Suprapubic skin (tissue), 4 donors: ENCODE data around the gene CAPN8. TPM values are rescaled to one million over a fixed set of nuclear protein-coding genes. Genes with fewer than 3 reads are reported as not detected.

Source experiments
- DNase-seq, 2 donors: peaks; one replicate each; pipeline ENCODE4 v3.0.0-alpha.2; 2019; ENCODE audit warnings: low spot score in 2 of 2
- H3K27ac ChIP-seq: fragments of 200-600 bp; sonication (generic); one replicate; pipeline ENCODE4 v1.5.1; 2019
- H3K27me3 ChIP-seq: fragments of 200-600 bp; sonication (generic); one replicate; pipeline ENCODE4 v1.5.1; 2019
- H3K36me3 ChIP-seq: fragments of 200-600 bp; sonication (generic); one replicate; pipeline ENCODE4 v1.5.1; 2019
- H3K4me1 ChIP-seq: fragments of 200-600 bp; sonication (generic); one replicate; pipeline ENCODE4 v1.5.1; 2019
- H3K4me3 ChIP-seq: fragments of 200-600 bp; sonication (generic); one replicate; pipeline ENCODE4 v1.5.1; 2019; ENCODE audit warnings: mild to moderate bottlenecking
- H3K9me3 ChIP-seq: fragments of 200-600 bp; sonication (generic); one replicate; pipeline ENCODE4 v1.5.1; 2019
- CTCF ChIP-seq, 2 donors: fragments of 200-600 bp in 1 of 2; fragments of 450-650 bp in 1 of 2; sonication (generic) in 1 of 2; IDR thresholded peaks; one replicate each; pipeline ENCODE4 v1.5.1; 2016 to 2019; ENCODE audit warnings: antibody characterized with exemption in 2 of 2, mild to moderate bottlenecking in 1 of 2, moderate library complexity in 1 of 2
- EP300 ChIP-seq: sonication (generic); formaldehyde crosslinking; IDR thresholded peaks from one replicate; pipeline ENCODE4 v1.6.1; 2017; ENCODE audit warnings: antibody characterized with exemption
- POLR2A ChIP-seq, 2 donors: fragments of 450-650 bp; IDR thresholded peaks; one replicate each; pipeline ENCODE4 v1.6.1; 2017; ENCODE audit warnings: antibody characterized with exemption in 2 of 2, mild to moderate bottlenecking in 2 of 2, moderate library complexity in 2 of 2
- POLR2AphosphoS5 ChIP-seq, 3 donors: sonication (generic); formaldehyde crosslinking; IDR thresholded peaks; one replicate each; pipeline ENCODE4 v1.6.1; 2017; ENCODE audit warnings: antibody characterized with exemption in 3 of 3
- WGBS: methylation state at CpG from one replicate; pipeline ENCODE4 v1.1.5; 2018; 5-methylcytosine and 5-hydroxymethylcytosine counted together
- total RNA-seq, 4 donors: library from RNA; depleted of rRNA; stranded (reverse); fragments of >200 nt; gene quantifications; one replicate each; pipeline ENCODE4 v1.1.0, GENCODE V29; 2016

CAPN8 gene
- total RNA-seq, 4 donors from 2014 or later: 1.5 to 3.9 (median 2.7) TPM

GRCh38 chr1:223664106-223664505, 1.4 kb downstream of the CAPN8 start:
- H3K4me3 ChIP-seq: no peak overlapping the region
- no peaks in the 10 kb centered on the region for H3K27me3 ChIP-seq
- no peak overlapping the region for H3K27ac ChIP-seq
- no peak for TF ChIP-seq EP300
- no peak for DNase-seq
- H3K36me3 ChIP-seq: no peaks in the 10 kb centered on the region
- no peaks in the 10 kb centered on the region for H3K9me3 ChIP-seq
- H3K4me1 ChIP-seq: peaks cover 13% of the 10 kb centered on the region
- WGBS: 73% methylated on average over 5 of the region's 5 CpGs

- TF ChIP-seq POLR2A (IDR thresholded peaks at IDR 0.05) (no peak), EP300 (no peak), CTCF (IDR thresholded peaks at IDR 0.05) (no peak), POLR2AphosphoS5 (IDR thresholded peaks at IDR 0.05) (no peak)
- Histone ChIP-seq H3K36me3 (no peaks in the 10 kb centered on the region), H3K4me3 (no peak overlapping the region), H3K27ac (no peak overlapping the region), H3K27me3 (no peaks in the 10 kb centered on the region), H3K4me1 (peaks cover 13% of the 10 kb centered on the region), H3K9me3 (no peaks in the 10 kb centered on the region)
- 69% methylated on average over 5 of the region's 5 CpGs for WGBS
- no peak for DNase-seq
Observed at GRCh38 chr1:223662943-223663342, 2.6 kb downstream of the CAPN8 start.

GRCh38 chr1:223659711-223660110, 5.8 kb downstream of the CAPN8 start:
- no peaks in the 10 kb centered on the region for H3K9me3 ChIP-seq
- H3K4me1 ChIP-seq: no peaks in the 10 kb centered on the region
- H3K36me3 ChIP-seq: no peaks in the 10 kb centered on the region
- H3K27ac ChIP-seq: no peak overlapping the region
- no peak overlapping the region for H3K4me3 ChIP-seq
- DNase-seq: no peak
- TF ChIP-seq POLR2A (IDR thresholded peaks at IDR 0.05) (no peak), CTCF (IDR thresholded peaks at IDR 0.05) (no peak), POLR2AphosphoS5 (IDR thresholded peaks at IDR 0.05) (no peak), EP300 (no peak)
- WGBS: 94% methylated on average over 4 of the region's 4 CpGs
- no peaks in the 10 kb centered on the region for H3K27me3 ChIP-seq

GRCh38 chr1:223657978-223658377, 7.5 kb downstream of the CAPN8 start:
- TF ChIP-seq EP300: no peak
- no peak for TF ChIP-seq POLR2A (IDR thresholded peaks at IDR 0.05)
- no peak for TF ChIP-seq POLR2AphosphoS5 (IDR thresholded peaks at IDR 0.05)
- no peak for TF ChIP-seq CTCF (IDR thresholded peaks at IDR 0.05)
- 84% methylated on average over 1 of the region's 1 CpG for WGBS
- Histone ChIP-seq H3K4me3 (no peak overlapping the region), H3K27ac (no peak overlapping the region), H3K36me3 (no peaks in the 10 kb centered on the region), H3K4me1 (peaks cover 4% of the 10 kb centered on the region), H3K9me3 (no peaks in the 10 kb centered on the region), H3K27me3 (no peaks in the 10 kb centered on the region)
- no peak for DNase-seq

- H3K4me1 ChIP-seq: peaks cover 24% of the 10 kb centered on the region
Observed at GRCh38 chr1:223654083-223654482, 11.4 kb downstream of the CAPN8 start.

More at GRCh38 chr1:223654083-223654482, 11.4 kb downstream of the CAPN8 start:
- Histone ChIP-seq H3K9me3 (no peaks in the 10 kb centered on the region), H3K27me3 (no peaks in the 10 kb centered on the region), H3K4me3 (no peak overlapping the region), H3K27ac (no peak overlapping the region), H3K36me3 (no peaks in the 10 kb centered on the region)
- TF ChIP-seq POLR2A (IDR thresholded peaks at IDR 0.05): no peak
- TF ChIP-seq CTCF (IDR thresholded peaks at IDR 0.05): no peak
- no peak for TF ChIP-seq POLR2AphosphoS5 (IDR thresholded peaks at IDR 0.05)
- no peak for TF ChIP-seq EP300
- no peak for DNase-seq
- 69% methylated on average over 6 of the region's 6 CpGs for WGBS
